Choroid plexus epithelial cell (primary cell): Measurements from ENCODE around the gene IQCC.

Source experiments
- DNase-seq: peaks from one replicate; pipeline ENCODE4 v3.0.0-alpha.2; 2010; ENCODE audit warnings: low read depth
- H3K4me3 ChIP-seq: 2 replicates; pipeline ENCODE4 v1.5.1; 2011; ENCODE audit warnings: low read depth, mild to moderate bottlenecking, control low read depth, low read length, moderate library complexity
- CTCF ChIP-seq: conservative IDR thresholded peaks from 2 replicates; pipeline ENCODE4 v1.5.1; 2011; ENCODE audit warnings: low read depth, mild to moderate bottlenecking, control low read depth, inconsistent platforms, low read length, moderate library complexity

Gene IQCC

GRCh38 chr1:32195972-32196823, 9.3 kb upstream of the IQCC start:
- H3K4me3 ChIP-seq: no peak overlapping the region
- TF ChIP-seq CTCF: no peak
- DNase-seq: no peak

GRCh38 chr1:32197074-32197473, 8.4 kb upstream of the IQCC start:
- no peak overlapping the region for H3K4me3 ChIP-seq
- no peak for DNase-seq
- no peak for TF ChIP-seq CTCF

GRCh38 chr1:32197837-32198236, 7.6 kb upstream of the IQCC start:
- TF ChIP-seq CTCF: no peak
- no peak for DNase-seq
- no peak overlapping the region for H3K4me3 ChIP-seq

GRCh38 chr1:32198237-32199042, 7.0 kb upstream of the IQCC start:
- no peak for DNase-seq
- H3K4me3 ChIP-seq: no peak overlapping the region
- TF ChIP-seq CTCF: no peak

GRCh38 chr1:32199043-32199716, 6.3 kb upstream of the IQCC start:
- H3K4me3 ChIP-seq: no peak overlapping the region
- no peak for TF ChIP-seq CTCF
- no peak for DNase-seq

- peak overlapping the region; percentile 72 for H3K4me3 ChIP-seq
- no peak for TF ChIP-seq CTCF
- no peak for DNase-seq
Observed at GRCh38 chr1:32199717-32200072, 5.8 kb upstream of the IQCC start.
